C4-2B (cell line): ENCODE measurements around the gene CA10.

Experiments
- H3K27ac ChIP-seq: fragments of 450-650 bp; 2 replicates; pipeline ENCODE4 v1.5.1; 2017
- CTCF ChIP-seq: fragments of 450-650 bp; conservative IDR thresholded peaks from 2 replicates; pipeline ENCODE4 v1.5.1; 2017; ENCODE audit warnings: mild to moderate bottlenecking
- ZFX ChIP-seq: fragments of 450-650 bp; IDR thresholded peaks from 2 replicates; pipeline ENCODE4 v1.6.1; 2017

Gene CA10

GRCh38 chr17:51765282-51766135 is 393.0 kb downstream of the CA10 start:
- no peak overlapping the region for H3K27ac ChIP-seq
- TF ChIP-seq ZFX: no peak
- no peak for TF ChIP-seq CTCF

DNA sequence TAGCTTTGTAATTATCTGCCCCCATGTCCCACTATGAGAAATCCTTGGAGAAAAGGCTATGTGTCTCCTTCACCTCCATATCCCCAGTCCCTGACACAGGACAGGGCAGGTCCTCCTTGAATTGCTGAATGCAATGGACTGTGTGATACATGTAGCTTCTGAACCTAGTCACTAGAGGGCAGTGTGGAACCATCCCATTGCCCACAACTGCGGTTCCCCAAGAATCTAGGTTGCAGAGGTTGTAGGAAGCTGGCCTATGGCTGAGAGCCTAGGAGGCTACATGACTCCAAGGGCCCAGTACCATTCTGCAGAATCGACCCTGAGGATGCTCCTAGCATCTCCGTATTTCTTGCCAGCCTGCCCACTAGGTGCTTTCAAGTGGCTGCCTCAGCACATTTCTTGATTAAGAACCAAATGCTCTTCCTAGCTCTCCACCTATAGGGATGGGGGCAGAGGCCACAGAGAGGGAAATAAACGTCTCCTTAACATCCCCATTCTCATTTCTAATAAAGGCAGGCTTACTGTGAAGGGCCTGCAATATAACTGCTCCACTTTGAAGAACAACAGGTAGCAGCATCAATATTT is 394.0 kb downstream of the CA10 start:
- H3K27ac ChIP-seq: no peak overlapping the region
- TF ChIP-seq ZFX (no peak), CTCF (peak; percentile 91)

GRCh38 chr17:51763058-51763457 is 395.5 kb downstream of the CA10 start:
- TF ChIP-seq ZFX (no peak), CTCF (no peak)
- no peak overlapping the region for H3K27ac ChIP-seq

- no peak overlapping the region for H3K27ac ChIP-seq
- TF ChIP-seq ZFX (no peak), CTCF (no peak)
These were observed 397.4 kb downstream of the CA10 start for GRCh38 chr17:51761105-51761504.

DNA sequence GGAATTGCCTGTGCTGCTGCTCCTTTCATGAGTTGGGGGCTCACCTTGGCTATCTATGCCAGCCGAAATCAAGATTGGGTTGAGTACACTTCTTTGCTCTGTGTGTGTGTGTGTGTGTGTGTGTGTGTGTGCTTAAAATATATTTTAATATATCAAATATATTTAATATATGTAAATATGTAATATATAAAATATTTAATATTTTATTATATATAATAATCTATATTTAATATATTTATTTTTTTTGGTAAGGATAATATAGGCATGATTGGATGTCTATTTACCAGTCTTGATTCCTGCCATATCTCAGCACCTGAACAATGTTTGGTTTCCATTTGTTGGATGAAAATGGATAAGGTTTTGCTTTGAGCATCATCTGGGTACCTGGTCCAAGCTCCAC is 399.3 kb downstream of the CA10 start:
- H3K27ac ChIP-seq: no peak overlapping the region
- TF ChIP-seq CTCF (no peak), ZFX (no peak)

- no peak overlapping the region for H3K27ac ChIP-seq
- no peak for TF ChIP-seq ZFX
- TF ChIP-seq CTCF: no peak
These were observed 407.4 kb downstream of the CA10 start for GRCh38 chr17:51751072-51751471.
